Tibial artery (tissue), 4 donors: Measurements from ENCODE around the gene SLC12A4.
A peak's percentile ranks its signal among the peaks of the same experiment; 100 is the strongest.
"Not testable (repeated sequence)": the region's sequence is repeated elsewhere in the genome, so short reads cannot be mapped to it uniquely, and the experiment has no call there.

ENCODE experiments used
- DNase-seq, 2 donors: peaks; one replicate each; pipeline ENCODE4 v3.0.0-alpha.2; 2019
- H3K27ac ChIP-seq, 2 donors: fragments of 200-600 bp; sonication (generic) in 1 of 2; 1 replicate in 1 of 2; 2 replicates in 1 of 2; pipeline ENCODE4 v1.5.1; 2018 to 2019; ENCODE audit warnings: mild to moderate bottlenecking in 1 of 2
- H3K27me3 ChIP-seq, 2 donors: fragments of 200-600 bp; sonication (generic) in 1 of 2; one replicate each; pipeline versions ENCODE4 v1.5.1 to v1.6.0; 2016 to 2019
- H3K36me3 ChIP-seq, 3 donors: fragments of 200-600 bp; sonication (generic) in 2 of 3; one replicate each; pipeline ENCODE4 v1.5.1; 2016 to 2019; ENCODE audit warnings: mild to moderate bottlenecking in 2 of 3
- H3K4me1 ChIP-seq, 4 donors: fragments of 200-600 bp; sonication (generic) in 2 of 4; 1 replicate in 3 of 4; 2 replicates in 1 of 4; pipeline ENCODE4 v1.5.1; 2016 to 2019
- H3K4me3 ChIP-seq, 2 donors: fragments of 200-600 bp; sonication (generic) in 1 of 2; 1 replicate in 1 of 2; 2 replicates in 1 of 2; pipeline ENCODE4 v1.5.1; 2018 to 2019; ENCODE audit warnings: mild to moderate bottlenecking in 2 of 2
- H3K9me3 ChIP-seq, 3 donors: fragments of 200-600 bp; sonication (generic) in 1 of 3; one replicate each; pipeline ENCODE4 v1.5.1; 2016 to 2019
- intact Hi-C: fragments of 100-400 bp; cut with DNase I; formaldehyde crosslinking; loops from one replicate; pipeline ENCODE4 v1.15.0; 2023; ENCODE audit warnings: low total_unique reads
- TF ChIP-seq, protein P1 (sequence below), 2 experiments: fragments of 200-600 bp in 1 of 2; fragments of 450-650 bp in 1 of 2; IDR thresholded peaks; one replicate each; pipeline ENCODE4 v1.5.1; 2017 to 2019; ENCODE audit warnings: antibody characterized with exemption in 2 of 2, mild to moderate bottlenecking in 1 of 2, moderate library complexity in 1 of 2

Gene SLC12A4

DNA sequence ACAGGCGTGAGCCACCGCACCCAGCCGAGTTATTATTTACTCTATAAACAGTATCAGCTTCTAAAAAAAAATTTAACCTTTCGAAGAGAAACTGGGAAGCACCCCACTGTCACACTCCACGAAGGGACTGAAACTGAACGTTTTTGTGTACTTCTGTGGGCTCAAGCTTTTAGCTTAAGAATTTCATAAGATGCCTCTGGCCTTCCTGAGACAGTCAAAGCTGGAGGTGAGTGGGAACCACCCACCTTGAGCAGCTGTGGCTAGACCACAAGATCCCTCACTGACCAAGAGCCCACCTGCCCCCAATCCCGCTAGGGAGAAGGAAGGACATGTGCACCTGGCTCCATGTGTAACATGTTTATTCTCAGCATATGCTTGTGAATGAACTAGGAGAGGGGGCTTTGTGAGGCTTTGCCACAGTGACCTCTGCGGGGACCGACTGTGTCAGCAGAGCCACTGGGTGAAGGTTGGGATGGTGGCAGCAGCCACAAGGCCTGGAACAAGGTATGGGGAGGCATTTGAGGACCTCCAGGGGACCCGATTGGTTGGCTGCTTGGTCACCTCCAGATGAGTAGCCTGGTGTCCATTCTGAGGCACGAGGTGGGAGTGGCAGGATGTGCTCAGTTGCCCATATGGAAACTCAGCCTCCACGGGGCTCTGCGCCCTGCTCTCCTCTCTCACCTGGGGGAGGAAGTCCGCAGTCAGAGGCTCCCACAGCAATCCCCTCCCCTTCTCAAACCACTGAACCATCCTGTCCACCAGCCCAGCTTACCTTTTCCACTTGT lies 7.1 kb upstream of the SLC12A4 start:
- TF ChIP-seq, protein P1, sequence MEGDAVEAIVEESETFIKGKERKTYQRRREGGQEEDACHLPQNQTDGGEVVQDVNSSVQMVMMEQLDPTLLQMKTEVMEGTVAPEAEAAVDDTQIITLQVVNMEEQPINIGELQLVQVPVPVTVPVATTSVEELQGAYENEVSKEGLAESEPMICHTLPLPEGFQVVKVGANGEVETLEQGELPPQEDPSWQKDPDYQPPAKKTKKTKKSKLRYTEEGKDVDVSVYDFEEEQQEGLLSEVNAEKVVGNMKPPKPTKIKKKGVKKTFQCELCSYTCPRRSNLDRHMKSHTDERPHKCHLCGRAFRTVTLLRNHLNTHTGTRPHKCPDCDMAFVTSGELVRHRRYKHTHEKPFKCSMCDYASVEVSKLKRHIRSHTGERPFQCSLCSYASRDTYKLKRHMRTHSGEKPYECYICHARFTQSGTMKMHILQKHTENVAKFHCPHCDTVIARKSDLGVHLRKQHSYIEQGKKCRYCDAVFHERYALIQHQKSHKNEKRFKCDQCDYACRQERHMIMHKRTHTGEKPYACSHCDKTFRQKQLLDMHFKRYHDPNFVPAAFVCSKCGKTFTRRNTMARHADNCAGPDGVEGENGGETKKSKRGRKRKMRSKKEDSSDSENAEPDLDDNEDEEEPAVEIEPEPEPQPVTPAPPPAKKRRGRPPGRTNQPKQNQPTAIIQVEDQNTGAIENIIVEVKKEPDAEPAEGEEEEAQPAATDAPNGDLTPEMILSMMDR (IDR thresholded peaks at IDR 0.05), result no peak
- H3K4me1 ChIP-seq, result no peaks in the 10 kb centered on the region
- no peak overlapping the region for H3K27ac ChIP-seq
- H3K9me3 ChIP-seq, result no peaks in the 10 kb centered on the region
- H3K4me3 ChIP-seq, result no peak overlapping the region
- DNase-seq, result no peak
- peaks cover 0 to 19% of the 10 kb centered on the region in 2 donors for H3K27me3 ChIP-seq
- intact Hi-C loops, result no loop called here
- H3K36me3 ChIP-seq, result no peaks in the 10 kb centered on the region

DNA sequence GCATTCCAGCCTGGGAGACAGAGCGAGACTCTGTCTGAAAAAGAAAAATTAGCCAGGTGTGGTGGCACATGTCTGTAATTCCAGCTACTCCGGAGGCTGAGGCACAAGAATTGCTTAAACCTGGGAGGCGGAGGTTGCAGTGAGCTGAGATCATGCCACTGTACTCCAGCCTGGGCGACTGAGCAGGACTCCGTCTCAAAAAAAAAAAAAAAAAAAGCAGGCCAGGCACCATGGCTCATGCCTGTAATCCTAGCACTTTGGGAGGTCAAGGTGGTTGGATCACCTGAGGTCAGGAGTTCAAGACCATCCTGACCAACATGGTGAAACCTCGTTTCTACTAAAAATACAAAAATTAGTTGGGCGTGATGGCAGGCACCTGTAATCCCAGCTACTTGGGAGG lies 3.8 kb upstream of the SLC12A4 start:
- H3K4me3 ChIP-seq, H3K9me3 ChIP-seq, H3K36me3 ChIP-seq, intact Hi-C loops, DNase-seq, H3K27me3 ChIP-seq, H3K4me1 ChIP-seq, H3K27ac ChIP-seq: not testable (repeated sequence)

DNA sequence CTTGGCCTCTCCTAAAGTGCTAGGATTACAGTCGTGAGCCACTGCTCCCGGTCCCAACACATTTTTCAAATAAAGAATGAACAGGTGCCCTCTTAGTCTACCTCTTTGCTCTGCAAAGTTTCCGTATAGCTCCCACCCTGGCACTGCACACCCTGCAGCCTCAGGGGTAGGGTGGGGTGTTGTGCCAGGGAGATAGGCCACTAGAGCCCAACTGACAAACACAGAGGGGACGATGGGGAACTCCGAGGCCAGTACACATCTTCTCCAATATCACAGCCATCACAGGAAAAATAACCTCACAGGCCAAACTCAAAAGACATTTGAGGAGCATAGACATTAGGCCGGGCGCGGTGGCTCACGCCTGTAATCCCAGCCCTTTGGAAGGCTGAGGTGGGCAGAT lies 2.7 kb upstream of the SLC12A4 start:
- DNase-seq, result no peak
- TF ChIP-seq, protein P1 (IDR thresholded peaks at IDR 0.05), result no peak
- H3K4me3 ChIP-seq, result no peak overlapping the region
- H3K36me3 ChIP-seq, result no peaks in the 10 kb centered on the region
- H3K27ac ChIP-seq, result no peak overlapping the region
- peaks cover 0 to 21% (median 17%) of the 10 kb centered on the region in 4 donors for H3K4me1 ChIP-seq
- no peaks in the 10 kb centered on the region for H3K27me3 ChIP-seq
- no peaks in the 10 kb centered on the region for H3K9me3 ChIP-seq
- intact Hi-C loops, result no loop called here

DNA sequence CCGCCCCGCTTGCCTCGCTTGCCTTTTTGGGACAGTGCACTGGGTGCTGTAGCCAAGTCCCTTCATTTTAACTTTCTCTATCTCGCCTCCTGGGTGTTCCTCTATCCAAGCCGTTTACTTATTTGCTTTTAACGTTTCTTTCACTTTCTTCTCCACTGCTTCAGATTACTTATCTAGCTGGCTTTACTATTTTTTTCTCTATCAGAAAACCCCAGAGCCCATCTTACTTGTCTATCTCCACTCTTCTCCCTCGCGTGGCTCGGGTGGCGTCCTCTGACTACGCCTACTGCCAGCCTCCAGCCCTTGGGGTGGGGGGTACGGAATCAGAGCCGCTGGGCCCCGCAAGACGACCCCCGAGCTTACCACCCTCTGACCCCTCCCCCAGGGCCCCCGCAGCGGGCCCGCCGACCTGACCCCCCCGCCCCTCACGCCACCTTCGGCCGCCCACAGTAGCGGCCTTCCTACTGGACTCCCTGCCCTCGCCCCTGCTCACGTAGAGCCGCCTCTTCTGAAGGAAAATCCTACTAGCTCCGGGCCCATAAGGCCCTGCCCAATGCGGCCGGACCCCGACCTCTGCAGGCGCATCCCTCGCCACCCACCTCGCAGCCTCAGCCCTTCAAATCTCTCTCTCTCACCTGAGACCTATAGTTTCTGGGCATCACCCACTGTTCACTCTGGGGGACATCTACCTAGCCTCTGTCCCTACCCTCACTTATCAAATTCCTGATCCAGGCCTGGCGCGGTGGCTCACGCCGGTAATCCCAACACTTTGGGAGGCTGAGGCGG lies 1.0 kb upstream of the SLC12A4 start:
- intact Hi-C loops, result no loop called here
- TF ChIP-seq, protein P1 (IDR thresholded peaks at IDR 0.05), result no peak
- DNase-seq, result no peak
- H3K4me3 ChIP-seq, result peak overlapping the region; percentile 93 to 98
- peaks cover 0 to 38% (median 32%) of the 10 kb centered on the region in 4 donors for H3K4me1 ChIP-seq
- H3K27ac ChIP-seq, result peak overlapping the region; percentile 95 to 96
- no peaks in the 10 kb centered on the region for H3K27me3 ChIP-seq
- H3K36me3 ChIP-seq, result no peaks in the 10 kb centered on the region
- no peaks in the 10 kb centered on the region for H3K9me3 ChIP-seq

DNA sequence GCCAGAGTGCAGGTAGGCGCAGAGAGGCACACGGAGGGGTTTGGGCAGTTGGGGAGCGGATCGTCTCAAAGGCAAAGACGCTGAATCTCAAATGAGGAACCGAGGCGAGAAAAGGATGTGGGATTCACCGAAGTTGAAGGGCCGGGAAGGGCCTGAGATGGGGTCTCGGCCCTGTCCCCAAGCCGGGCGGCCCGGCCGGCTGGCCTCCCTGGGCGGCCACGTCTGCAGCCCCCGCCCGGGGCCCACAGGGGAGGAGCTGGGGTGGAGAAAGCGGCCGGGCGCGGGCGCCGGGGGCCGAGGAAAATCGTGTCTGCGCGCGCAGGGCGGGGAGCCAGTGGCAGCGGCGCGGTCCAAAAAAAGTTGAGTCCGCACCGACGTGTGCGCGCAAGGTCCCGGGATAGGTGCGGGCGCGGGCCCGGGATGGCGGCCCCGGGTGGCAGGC lies 458 bp downstream of the SLC12A4 start:
- H3K27me3 ChIP-seq, result no peaks in the 10 kb centered on the region
- TF ChIP-seq, protein P1 (IDR thresholded peaks at IDR 0.05), result no peak
- H3K36me3 ChIP-seq, result peaks cover 0 to 8% (median 4%) of the 10 kb centered on the region in 3 donors
- H3K4me3 ChIP-seq, result peak overlapping the region; percentile 93 to 98
- H3K4me1 ChIP-seq, result peaks cover 0 to 51% (median 46%) of the 10 kb centered on the region in 4 donors
- DNase-seq, result no peak
- H3K9me3 ChIP-seq, result no peaks in the 10 kb centered on the region
- intact Hi-C loops, result no loop called here
- H3K27ac ChIP-seq, result peak overlapping the region; percentile 95 to 96
